ENCODE results near the gene SRSF6.

DNA sequence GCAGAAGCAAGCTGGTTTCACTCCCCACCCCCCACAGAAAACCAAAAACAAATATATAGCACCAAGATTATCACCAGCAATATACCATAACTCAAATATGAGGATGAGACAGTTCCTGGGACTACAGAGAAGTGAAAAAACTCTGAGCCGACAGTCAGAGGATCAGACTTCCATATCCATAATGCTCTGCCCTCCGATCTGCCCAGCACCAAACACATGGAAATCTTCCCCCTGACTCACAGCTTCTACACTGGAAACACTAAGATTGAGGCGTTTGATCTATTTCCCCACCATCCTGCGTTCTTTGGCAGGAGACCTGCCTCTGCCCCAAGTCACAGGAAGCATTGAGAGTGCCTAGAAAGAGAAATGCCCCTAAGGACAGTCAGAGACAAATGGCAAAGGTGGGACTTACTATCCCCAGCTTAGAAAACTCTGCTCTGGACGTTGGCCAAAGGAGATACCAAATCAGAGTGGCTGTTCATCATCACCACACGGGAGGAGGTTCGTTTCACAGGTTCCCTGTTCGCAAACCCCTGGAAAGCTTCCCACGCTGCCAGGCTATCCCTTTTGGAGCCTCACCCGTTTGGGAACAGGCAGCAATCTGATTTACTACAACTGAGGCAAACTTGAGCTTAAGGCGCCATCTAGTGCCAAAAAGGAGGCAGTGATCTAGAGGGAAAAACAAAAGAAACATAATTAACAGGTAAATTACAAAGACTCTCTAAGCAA is 48.7 kb upstream of the SRSF6 start:
- TF ChIP-seq, protein P1, sequence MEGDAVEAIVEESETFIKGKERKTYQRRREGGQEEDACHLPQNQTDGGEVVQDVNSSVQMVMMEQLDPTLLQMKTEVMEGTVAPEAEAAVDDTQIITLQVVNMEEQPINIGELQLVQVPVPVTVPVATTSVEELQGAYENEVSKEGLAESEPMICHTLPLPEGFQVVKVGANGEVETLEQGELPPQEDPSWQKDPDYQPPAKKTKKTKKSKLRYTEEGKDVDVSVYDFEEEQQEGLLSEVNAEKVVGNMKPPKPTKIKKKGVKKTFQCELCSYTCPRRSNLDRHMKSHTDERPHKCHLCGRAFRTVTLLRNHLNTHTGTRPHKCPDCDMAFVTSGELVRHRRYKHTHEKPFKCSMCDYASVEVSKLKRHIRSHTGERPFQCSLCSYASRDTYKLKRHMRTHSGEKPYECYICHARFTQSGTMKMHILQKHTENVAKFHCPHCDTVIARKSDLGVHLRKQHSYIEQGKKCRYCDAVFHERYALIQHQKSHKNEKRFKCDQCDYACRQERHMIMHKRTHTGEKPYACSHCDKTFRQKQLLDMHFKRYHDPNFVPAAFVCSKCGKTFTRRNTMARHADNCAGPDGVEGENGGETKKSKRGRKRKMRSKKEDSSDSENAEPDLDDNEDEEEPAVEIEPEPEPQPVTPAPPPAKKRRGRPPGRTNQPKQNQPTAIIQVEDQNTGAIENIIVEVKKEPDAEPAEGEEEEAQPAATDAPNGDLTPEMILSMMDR (IDR thresholded peaks at IDR 0.05; ENCODE audit: insufficient read depth, low read length, poor library complexity, severe bottlenecking) = peak; percentile 72
- no peak for TF ChIP-seq EZH2phosphoT487 (conservative IDR thresholded peaks at IDR 0.05; ENCODE audit: low read length)
